MM.1S (cell line): ENCODE measurements around the gene TTC7B.

Source experiments
- DNase-seq: peaks from one replicate; pipeline ENCODE4 v3.0.0-alpha.2; 2015
- H2AFZ ChIP-seq: fragments of 300-600 bp; sonication (generic); 2 replicates; pipeline ENCODE4 v1.6.0; 2016; ENCODE audit warnings: antibody characterized with exemption, low read length
- H3F3A ChIP-seq: fragments of 300-600 bp; sonication (generic); 2 replicates; pipeline ENCODE4 v1.6.1; 2016; ENCODE audit warnings: mild to moderate bottlenecking, antibody characterized with exemption, low read length, moderate library complexity, mixed read lengths; ENCODE audit not compliant: insufficient read depth
- H3K27ac ChIP-seq: fragments of 300-600 bp; sonication (generic); 2 replicates; pipeline ENCODE4 v1.5.1; 2016; ENCODE audit warnings: mild to moderate bottlenecking, low read length
- H3K27me3 ChIP-seq: fragments of 300-600 bp; sonication (generic); replicated peaks from 2 replicates; pipeline ENCODE4 v1.6.0; 2016; ENCODE audit warnings: low read length; ENCODE audit not compliant: insufficient read depth
- H3K36me3 ChIP-seq: fragments of 300-600 bp; sonication (generic); replicated peaks from 2 replicates; pipeline ENCODE4 v1.6.1; 2016; ENCODE audit warnings: mild to moderate bottlenecking, low read length, mixed read lengths; ENCODE audit not compliant: insufficient read depth
- H3K4me1 ChIP-seq: fragments of 300-600 bp; sonication (generic); 2 replicates; pipeline ENCODE4 v1.6.1; 2016; ENCODE audit warnings: low read length, mixed read lengths
- H3K4me2 ChIP-seq: fragments of 300-600 bp; sonication (generic); 2 replicates; pipeline ENCODE4 v1.6.0; 2016; ENCODE audit warnings: low read depth, low read length
- H3K4me3 ChIP-seq: fragments of 300-600 bp; sonication (generic); 2 replicates; pipeline ENCODE4 v1.5.1; 2016; ENCODE audit warnings: low read length, mixed read lengths
- H3K79me2 ChIP-seq: fragments of 300-600 bp; sonication (generic); 2 replicates; pipeline ENCODE4 v1.6.1; 2016; ENCODE audit warnings: mixed run types, low read length, mixed read lengths
- H3K9ac ChIP-seq: fragments of 300-600 bp; sonication (generic); 2 replicates; pipeline ENCODE4 v1.6.1; 2016; ENCODE audit warnings: low read length, mixed read lengths
- H3K9me2 ChIP-seq: fragments of 300-600 bp; sonication (generic); replicated peaks from 2 replicates; pipeline ENCODE4 v1.6.1; 2016; ENCODE audit warnings: mild to moderate bottlenecking, low read length, mixed read lengths; ENCODE audit not compliant: insufficient read depth
- H3K9me3 ChIP-seq: fragments of 300-600 bp; sonication (generic); replicated peaks from 2 replicates; pipeline ENCODE4 v1.6.1; 2016; ENCODE audit warnings: mild to moderate bottlenecking, low read length, mixed read lengths; ENCODE audit not compliant: insufficient read depth
- H4K20me1 ChIP-seq: fragments of 300-600 bp; sonication (generic); 2 replicates; pipeline ENCODE4 v1.6.1; 2016; ENCODE audit warnings: mild to moderate bottlenecking, low read length, moderate library complexity, mixed read lengths; ENCODE audit not compliant: insufficient read depth
- CTCF ChIP-seq: fragments of 300-600 bp; sonication (generic); IDR thresholded peaks from 2 replicates; pipeline ENCODE4 v1.5.1; 2016; ENCODE audit warnings: antibody characterized with exemption, low read length, mixed read lengths
- EZH2 ChIP-seq: fragments of 300-600 bp; sonication (generic); optimal IDR thresholded peaks from 2 replicates; pipeline ENCODE3; 2017; ENCODE audit warnings: low read depth, mild to moderate bottlenecking, antibody characterized with exemption, low read length, mixed read lengths
- EZH2phosphoT487 ChIP-seq: fragments of 300-600 bp; sonication (generic); IDR thresholded peaks from 2 replicates; pipeline ENCODE4 v1.6.1; 2018; ENCODE audit warnings: antibody characterized with exemption, low read length

TTC7B gene

GRCh38 chr14:90512329-90512991, 303.8 kb downstream of the TTC7B start:
- no peaks in the 10 kb centered on the region for H3K9me2 ChIP-seq
- no peaks in the 10 kb centered on the region for H3K4me1 ChIP-seq
- no peaks in the 10 kb centered on the region for H3K36me3 ChIP-seq
- no peak for TF ChIP-seq EZH2
- TF ChIP-seq EZH2phosphoT487: no peak
- TF ChIP-seq CTCF: no peak
- no peaks in the 10 kb centered on the region for H3K79me2 ChIP-seq
- no peak overlapping the region for H3K4me2 ChIP-seq
- no peaks in the 10 kb centered on the region for H3F3A ChIP-seq
- H3K9me3 ChIP-seq: no peaks in the 10 kb centered on the region
- H2AFZ ChIP-seq: no peak overlapping the region
- H3K27ac ChIP-seq: no peak overlapping the region
- no peak overlapping the region for H3K4me3 ChIP-seq
- H3K27me3 ChIP-seq: no peaks in the 10 kb centered on the region
- no peak overlapping the region for H3K9ac ChIP-seq
- no peak for DNase-seq
- no peaks in the 10 kb centered on the region for H4K20me1 ChIP-seq

GRCh38 chr14:90511795-90512328, 304.4 kb downstream of the TTC7B start:
- Histone ChIP-seq H4K20me1 (no peaks in the 10 kb centered on the region), H2AFZ (no peak overlapping the region), H3K9ac (no peak overlapping the region), H3K4me3 (no peak overlapping the region), H3K27me3 (no peaks in the 10 kb centered on the region), H3K36me3 (no peaks in the 10 kb centered on the region), H3K9me2 (no peaks in the 10 kb centered on the region), H3K4me2 (no peak overlapping the region), H3K9me3 (no peaks in the 10 kb centered on the region), H3F3A (no peaks in the 10 kb centered on the region), H3K27ac (no peak overlapping the region), H3K4me1 (no peaks in the 10 kb centered on the region), H3K79me2 (no peaks in the 10 kb centered on the region)
- DNase-seq: no peak
- TF ChIP-seq CTCF (no peak), EZH2 (no peak), EZH2phosphoT487 (no peak)

- no peaks in the 10 kb centered on the region for H3K4me1 ChIP-seq
- no peaks in the 10 kb centered on the region for H3K9me2 ChIP-seq
- no peak for DNase-seq
- H2AFZ ChIP-seq: no peak overlapping the region
- H3K4me3 ChIP-seq: no peak overlapping the region
- no peaks in the 10 kb centered on the region for H3F3A ChIP-seq
- H3K27ac ChIP-seq: no peak overlapping the region
- no peak overlapping the region for H3K9ac ChIP-seq
- H3K79me2 ChIP-seq: no peaks in the 10 kb centered on the region
- H3K4me2 ChIP-seq: no peak overlapping the region
- H3K27me3 ChIP-seq: no peaks in the 10 kb centered on the region
- no peaks in the 10 kb centered on the region for H3K9me3 ChIP-seq
- no peaks in the 10 kb centered on the region for H3K36me3 ChIP-seq
- H4K20me1 ChIP-seq: no peaks in the 10 kb centered on the region
- TF ChIP-seq EZH2 (no peak), CTCF (no peak), EZH2phosphoT487 (no peak)
Measured at GRCh38 chr14:90511252-90511651, 305.0 kb downstream of the TTC7B start.
